ENCODE results near the gene CSPG5.

Gene CSPG5

GRCh38 chr3:47513125-47513929 lies 65.3 kb downstream of the CSPG5 start, which contains the start of gene ELP6:
TSS of gene ELP6 (minus strand) at chr3:47513712. CDS start at chr3:47513590, 122 bp downstream.
- H3K36me3 Mint-ChIP-seq: peaks cover 16% of the 10 kb centered on the region
- H3K9me3 Mint-ChIP-seq: no peaks in the 10 kb centered on the region

GRCh38 chr3:47512416-47513124 lies 66.1 kb downstream of the CSPG5 start:
- peak overlapping the region; percentile 96 for H3K27ac Mint-ChIP-seq
- no peaks in the 10 kb centered on the region for H3K9me3 Mint-ChIP-seq
- H3K4me3 Mint-ChIP-seq: peak overlapping the region; percentile 97
- peaks cover 23% of the 10 kb centered on the region for H3K4me1 Mint-ChIP-seq
- CTCF ChIA-PET: interaction anchor here (0.8 to 2.1 kb wide), 4 partner anchors 36 to 91 kb away, joined by 3 to 9 read pairs (median 4); partner anchors contain the start of gene SCAP
- peak; percentile 57 for DNase-seq
- peaks cover 16% of the 10 kb centered on the region for H3K36me3 Mint-ChIP-seq
- H3K27me3 Mint-ChIP-seq: peaks cover 10% of the 10 kb centered on the region

More at GRCh38 chr3:47513125-47513929, 65.3 kb downstream of the CSPG5 start, which contains the start of gene ELP6:
- peaks cover 23% of the 10 kb centered on the region for H3K4me1 Mint-ChIP-seq
- peak within 1 kb of the TSS; percentile 96 for H3K27ac Mint-ChIP-seq
- peak; percentile 98 for DNase-seq
- peak within 1 kb of the TSS; percentile 97 for H3K4me3 Mint-ChIP-seq
- CTCF ChIA-PET: interaction anchor here (0.8 to 2.1 kb wide), 3 partner anchors 37 to 92 kb away, joined by 3 to 9 read pairs (median 4); partner anchors contain the start of gene SCAP
- H3K27me3 Mint-ChIP-seq: peaks cover 14% of the 10 kb centered on the region
